Trophoblast cell (in vitro differentiated cells and primary cell): ENCODE measurements around the gene EXOC3.

Experiments
- DNase-seq, 2 donors: peaks; one replicate each; pipeline ENCODE4 v3.0.0-alpha.2; 2016
- H2AFZ ChIP-seq: 2 replicates; pipeline ENCODE4 v1.6.1; 2013; ENCODE audit warnings: low read length, moderate library complexity, mild to moderate bottlenecking; ENCODE audit not compliant: insufficient read depth, poor library complexity
- H2AK5ac ChIP-seq: 2 replicates; pipeline ENCODE4 v1.6.1; 2013; ENCODE audit warnings: mild to moderate bottlenecking, low read length
- H2BK120ac ChIP-seq: 2 replicates; pipeline ENCODE4 v1.6.1; 2013; ENCODE audit warnings: low read length, mild to moderate bottlenecking, moderate library complexity; ENCODE audit not compliant: insufficient read depth, poor library complexity
- H2BK12ac ChIP-seq: 2 replicates; pipeline ENCODE4 v1.6.1; 2013; ENCODE audit warnings: mild to moderate bottlenecking, low read length, moderate library complexity
- H2BK5ac ChIP-seq: 2 replicates; pipeline ENCODE4 v1.6.1; 2013; ENCODE audit warnings: low read length, low read depth, moderate library complexity, mild to moderate bottlenecking; ENCODE audit not compliant: poor library complexity
- H3K14ac ChIP-seq: 2 replicates; pipeline ENCODE4 v1.6.1; 2013; ENCODE audit warnings: mild to moderate bottlenecking, low read length
- H3K18ac ChIP-seq: 2 replicates; pipeline ENCODE4 v1.6.1; 2013; ENCODE audit warnings: mild to moderate bottlenecking, low read length
- H3K23ac ChIP-seq: 2 replicates; pipeline ENCODE4 v1.6.1; 2013; ENCODE audit warnings: low read length
- H3K27ac ChIP-seq: 2 replicates; pipeline ENCODE4 v1.5.1; 2013; ENCODE audit warnings: low read depth, mild to moderate bottlenecking, inconsistent platforms, low read length, moderate library complexity
- H3K27me3 ChIP-seq: 2 replicates; pipeline ENCODE4 v1.6.1; 2013; ENCODE audit warnings: inconsistent platforms, mild to moderate bottlenecking, low read length, moderate library complexity; ENCODE audit not compliant: insufficient read depth
- H3K36me3 ChIP-seq, 2 experiments: 1 replicate in 1 of 2; 2 replicates in 1 of 2; pipeline ENCODE4 v1.6.1; 2013; ENCODE audit warnings: low read length in 2 of 2, mild to moderate bottlenecking in 2 of 2, moderate library complexity in 1 of 2; ENCODE audit not compliant: insufficient read depth in 2 of 2, control insufficient read depth in 1 of 2
- H3K4ac ChIP-seq: 2 replicates; pipeline ENCODE4 v1.6.1; 2013; ENCODE audit warnings: low read depth, mild to moderate bottlenecking, low read length, moderate library complexity
- H3K4me1 ChIP-seq, 2 experiments: 1 replicate in 1 of 2; 2 replicates in 1 of 2; pipeline ENCODE4 v1.6.1; 2013; ENCODE audit warnings: low read length in 2 of 2, mild to moderate bottlenecking in 2 of 2, moderate library complexity in 1 of 2; ENCODE audit not compliant: insufficient read depth in 2 of 2, control insufficient read depth in 1 of 2
- H3K4me2 ChIP-seq: 2 replicates; pipeline ENCODE4 v1.6.1; 2013; ENCODE audit warnings: inconsistent platforms, mild to moderate bottlenecking, low read length, moderate library complexity
- H3K4me3 ChIP-seq: 2 replicates; pipeline ENCODE4 v1.5.1; 2013; ENCODE audit warnings: mild to moderate bottlenecking, low read depth, low read length, inconsistent platforms
- H3K79me1 ChIP-seq: one replicate; pipeline ENCODE4 v1.6.1; 2013; ENCODE audit warnings: low read length
- H3K79me2 ChIP-seq: 2 replicates; pipeline ENCODE4 v1.6.1; 2013; ENCODE audit warnings: low read length, mild to moderate bottlenecking; ENCODE audit not compliant: control insufficient read depth, insufficient read depth, poor library complexity
- H3K9ac ChIP-seq: 2 replicates; pipeline ENCODE4 v1.6.1; 2013; ENCODE audit warnings: mild to moderate bottlenecking, low read length
- H3K9me3 ChIP-seq: 2 replicates; pipeline ENCODE4 v1.6.1; 2013; ENCODE audit warnings: low read depth, mild to moderate bottlenecking, control low read depth, inconsistent platforms, low read length; ENCODE audit not compliant: insufficient read depth
- H4K12ac ChIP-seq: 2 replicates; pipeline ENCODE4 v1.6.1; 2013; ENCODE audit warnings: low read depth, mild to moderate bottlenecking, low read length, moderate library complexity
- H4K8ac ChIP-seq: 2 replicates; pipeline ENCODE4 v1.6.1; 2013; ENCODE audit warnings: low read depth, mild to moderate bottlenecking, low read length, moderate library complexity
- H4K91ac ChIP-seq: one replicate; pipeline ENCODE4 v1.6.1; 2013; ENCODE audit warnings: low read depth, mild to moderate bottlenecking, low read length, moderate library complexity
- WGBS: extraction: QIAGEN DNeasy Blood & Tissue Kit; methylation state at CpG from one replicate; pipeline ENCODE4 v1.1.7; 2013; ENCODE audit warnings: missing lambda C conversion rate; ENCODE audit not compliant: insufficient read length, insufficient coverage; ENCODE audit errors: extremely low coverage; 5-methylcytosine and 5-hydroxymethylcytosine counted together

Gene EXOC3

DNA sequence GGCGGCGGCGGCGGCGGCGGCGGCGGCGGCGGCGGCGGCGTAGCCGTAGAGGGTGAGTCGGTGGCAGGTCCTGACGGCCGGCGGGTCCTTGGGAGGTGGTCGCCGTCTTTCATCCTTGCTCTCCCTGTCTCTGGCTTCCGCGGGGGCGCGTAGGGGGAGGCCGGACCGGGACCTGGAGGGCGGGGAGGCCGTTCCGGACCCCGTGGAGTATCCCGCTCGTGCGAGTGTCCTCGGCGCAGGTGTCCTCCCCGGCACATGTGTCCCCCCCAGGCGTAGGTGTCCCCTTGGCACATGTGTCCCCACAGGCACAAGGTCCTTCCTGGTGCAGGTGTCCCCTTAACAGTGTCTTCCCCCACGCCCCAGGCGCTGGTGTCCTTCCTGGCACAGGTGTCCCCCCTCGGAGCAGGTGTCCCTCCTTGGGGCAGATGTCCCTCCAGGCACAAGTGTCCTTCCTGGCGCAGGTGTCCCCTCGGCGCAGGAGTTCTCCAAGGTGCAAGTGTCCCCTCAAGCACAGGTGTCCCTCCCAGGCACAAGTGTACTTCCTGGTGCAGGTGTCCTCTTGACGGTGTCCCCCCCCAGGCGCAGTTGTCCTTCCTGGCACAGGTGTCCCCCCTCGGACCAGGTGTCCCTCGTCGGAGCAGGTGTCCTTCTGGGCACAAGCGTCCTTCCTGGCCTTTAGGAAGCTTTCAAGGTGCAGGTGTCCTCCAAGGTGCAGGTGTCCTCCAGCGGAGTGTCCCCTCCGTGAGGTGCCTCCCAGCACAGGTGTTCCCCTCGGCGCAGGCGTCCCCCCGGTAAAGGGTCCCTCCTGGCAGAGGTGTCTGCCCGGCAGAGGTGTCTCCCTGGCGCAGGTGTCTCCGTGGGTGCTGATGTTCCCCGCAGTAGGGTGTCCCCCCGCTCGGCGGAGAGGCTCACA, 519 bp downstream of the EXOC3 start:
- Histone ChIP-seq H3K4me2 (peak overlapping the region; percentile 98), H3K23ac (no peak overlapping the region), H3K4ac (peak overlapping the region; percentile 95), H3K18ac (peak overlapping the region; percentile 91), H4K91ac (peak overlapping the region; percentile 83), H3K9ac (peak overlapping the region; percentile 95), H4K8ac (peak overlapping the region; percentile 95), H3K14ac (peak overlapping the region; percentile 88), H2BK5ac (no peak overlapping the region), H3K4me3 (peak overlapping the region; percentile 89), H3K27me3 (no peaks in the 10 kb centered on the region), H2AK5ac (peak overlapping the region; percentile 6), H3K79me1 (peaks cover 7% of the 10 kb centered on the region), H3K27ac (no peak overlapping the region), H2AFZ (peak overlapping the region; percentile 90), H4K12ac (peak overlapping the region; percentile 46), H3K9me3 (peaks cover 2% of the 10 kb centered on the region), H3K79me2 (peaks cover 14% of the 10 kb centered on the region), H3K36me3 (peaks cover 15 to 16% of the 10 kb centered on the region in 2 experiments), H2BK12ac (no peak overlapping the region), H3K4me1 (peaks cover 13 to 14% of the 10 kb centered on the region in 2 experiments), H2BK120ac (peak overlapping the region; percentile 90)
- DNase-seq = no peak
- WGBS = no CpG with 5 or more reads among the region's 62 CpGs

DNA sequence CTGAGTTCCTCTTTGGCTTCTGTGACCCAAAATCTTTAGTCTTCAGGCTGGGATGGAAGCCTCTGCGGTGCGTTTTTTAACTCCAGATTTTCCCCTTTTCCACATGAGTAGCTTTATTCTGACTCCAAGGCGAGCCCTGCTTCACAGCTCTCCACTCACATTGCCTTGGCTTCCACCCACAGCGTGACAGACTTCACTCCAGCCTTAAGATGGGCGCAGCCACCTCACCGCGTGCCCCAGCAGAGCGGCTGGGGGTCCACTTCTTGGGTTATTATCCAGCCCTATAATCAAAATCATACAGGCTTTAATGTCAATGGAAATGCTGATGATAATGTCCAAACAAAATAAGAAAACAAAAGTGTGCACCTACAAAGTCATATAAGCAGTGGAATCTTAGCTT, 1.2 kb downstream of the EXOC3 start:
- Histone ChIP-seq H2BK120ac (no peak overlapping the region), H3K4me2 (no peak overlapping the region), H2AFZ (no peak overlapping the region)

DNA sequence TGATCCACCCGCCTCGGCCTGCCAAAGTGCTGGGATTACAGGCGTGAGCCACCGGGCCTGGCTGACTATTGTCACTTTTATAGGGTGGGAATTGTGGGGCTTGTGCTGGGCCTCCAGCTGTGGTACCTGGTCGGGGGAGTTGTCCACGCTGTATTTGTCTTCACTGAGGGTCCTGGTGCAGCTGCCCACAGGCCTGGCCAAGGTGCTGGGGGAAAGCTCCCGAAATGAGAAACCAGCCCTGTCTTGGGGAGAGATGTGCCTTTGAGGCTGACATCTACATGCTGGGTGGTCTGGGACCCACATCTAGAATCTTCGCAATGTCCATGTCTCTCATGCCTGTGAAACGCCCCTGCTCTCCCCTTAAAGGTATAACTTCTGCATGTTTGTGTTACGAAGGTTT, 2.6 kb downstream of the EXOC3 start:
- Histone ChIP-seq H3K36me3 (peaks cover 18 to 22% of the 10 kb centered on the region in 2 experiments), H3K79me1 (peaks cover 7% of the 10 kb centered on the region), H4K12ac (no peak overlapping the region), H2BK120ac (no peak overlapping the region), H3K27ac (no peak overlapping the region), H3K9me3 (peaks cover 2% of the 10 kb centered on the region), H3K4me1 (peaks cover 13 to 14% of the 10 kb centered on the region in 2 experiments), H4K8ac (no peak overlapping the region), H3K18ac (no peak overlapping the region), H2AFZ (no peak overlapping the region), H3K4me2 (no peak overlapping the region), H3K79me2 (peaks cover 14% of the 10 kb centered on the region), H3K4me3 (no peak overlapping the region), H2AK5ac (no peak overlapping the region), H2BK12ac (no peak overlapping the region), H3K9ac (no peak overlapping the region), H3K27me3 (no peaks in the 10 kb centered on the region), H2BK5ac (no peak overlapping the region), H3K23ac (no peak overlapping the region), H3K14ac (no peak overlapping the region), H4K91ac (no peak overlapping the region), H3K4ac (no peak overlapping the region)
- no peak for DNase-seq
- WGBS = no CpG with 5 or more reads among the region's 10 CpGs

More for the DNA sequence above, 1.2 kb downstream of the EXOC3 start:
- Histone ChIP-seq H3K4me1 (peaks cover 13 to 14% of the 10 kb centered on the region in 2 experiments), H4K91ac (no peak overlapping the region), H3K9me3 (peaks cover 2% of the 10 kb centered on the region), H4K8ac (no peak overlapping the region), H3K36me3 (peaks cover 18 to 20% of the 10 kb centered on the region in 2 experiments), H4K12ac (no peak overlapping the region), H2AK5ac (no peak overlapping the region), H3K27ac (no peak overlapping the region), H3K4me3 (no peak overlapping the region), H3K4ac (peak overlapping the region; percentile 35), H3K79me1 (peaks cover 7% of the 10 kb centered on the region), H3K23ac (no peak overlapping the region), H2BK5ac (no peak overlapping the region), H3K18ac (no peak overlapping the region), H3K9ac (no peak overlapping the region), H3K79me2 (peaks cover 14% of the 10 kb centered on the region), H3K14ac (no peak overlapping the region), H2BK12ac (no peak overlapping the region), H3K27me3 (no peaks in the 10 kb centered on the region)
- no CpG with 5 or more reads among the region's 8 CpGs for WGBS
- DNase-seq = no peak

DNA sequence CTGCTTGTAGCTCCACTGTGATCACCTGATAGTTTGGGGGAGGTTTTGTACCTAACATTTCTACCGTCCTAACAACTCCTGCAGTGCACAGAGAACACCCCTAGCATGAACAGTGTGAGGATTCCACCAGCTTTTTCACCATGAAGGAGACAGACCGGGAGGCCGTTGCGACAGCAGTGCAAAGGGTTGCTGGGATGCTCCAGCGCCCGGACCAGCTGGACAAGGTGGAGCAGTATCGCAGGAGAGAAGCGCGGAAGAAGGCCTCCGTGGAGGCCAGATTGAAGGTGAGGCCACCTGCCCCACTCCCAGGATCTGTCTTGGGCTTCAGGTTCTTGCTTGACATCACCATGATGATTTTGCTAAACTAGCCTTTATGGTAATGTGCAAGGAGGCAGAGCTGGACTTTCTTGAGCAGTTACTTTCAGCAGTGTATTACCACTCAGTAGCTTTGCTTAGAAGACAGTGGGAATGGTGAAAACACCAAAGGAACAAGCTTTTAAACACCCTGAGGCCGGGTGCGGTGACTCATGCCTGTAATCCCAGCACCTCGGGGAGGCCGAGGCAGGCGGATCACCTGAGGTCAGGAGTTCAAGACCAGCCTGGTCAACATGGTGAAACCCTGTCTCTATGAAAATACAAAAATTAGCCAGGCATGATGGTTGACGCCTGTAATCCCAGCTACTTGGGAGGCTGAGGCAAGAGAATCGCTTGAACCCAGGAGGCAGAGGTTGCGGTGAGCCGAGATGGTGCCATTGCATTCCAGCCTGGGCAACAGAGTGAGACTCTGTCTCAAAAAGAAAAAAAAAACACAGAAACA, 3.3 kb downstream of the EXOC3 start:
- DNase-seq = peak; percentile 28 to 33
- Histone ChIP-seq H3K4ac (no peak overlapping the region), H3K4me1 (peaks cover 13 to 14% of the 10 kb centered on the region in 2 experiments), H3K23ac (no peak overlapping the region), H3K18ac (no peak overlapping the region), H3K27me3 (no peaks in the 10 kb centered on the region), H4K12ac (no peak overlapping the region), H3K9ac (no peak overlapping the region), H3K79me1 (peaks cover 7% of the 10 kb centered on the region), H2BK5ac (no peak overlapping the region), H3K4me3 (no peak overlapping the region), H3K79me2 (peaks cover 14% of the 10 kb centered on the region), H3K27ac (no peak overlapping the region), H3K4me2 (no peak overlapping the region), H2BK12ac (no peak overlapping the region), H4K8ac (no peak overlapping the region), H3K14ac (no peak overlapping the region), H2AFZ (no peak overlapping the region), H2BK120ac (no peak overlapping the region), H3K9me3 (peaks cover 2% of the 10 kb centered on the region), H2AK5ac (no peak overlapping the region), H3K36me3 (peaks cover 18 to 22% of the 10 kb centered on the region in 2 experiments), H4K91ac (no peak overlapping the region)
- WGBS = no CpG with 5 or more reads among the region's 19 CpGs
